ENCODE results near the gene NEUROD1. TPM values are rescaled to one million over a fixed set of nuclear protein-coding genes. Genes with fewer than 3 reads are reported as not detected.
"Not testable (repeated sequence)": the region's sequence is repeated elsewhere in the genome, so short reads cannot be mapped to it uniquely, and the experiment has no call there.

Gene NEUROD1
- not detected for polyA plus RNA-seq

GRCh38 chr2:181680055-181680936 lies at the start of gene NEUROD1:
TSS of gene NEUROD1 (minus strand) at chr2:181680517. CDS start at chr2:181678860, 1,657 bp downstream.
- Mint-ChIP-seq H3K36me3 (peaks cover 2% of the 10 kb centered on the region), H3K27me3 (peaks cover 64% of the 10 kb centered on the region), H3K4me1 (peaks cover 21 to 42% (median 31%) of the 10 kb centered on the region in 3 donors), H3K27ac (peak within 1 kb of the TSS; percentile 68 to 81 (median 73)), H3K4me3 (peak within 1 kb of the TSS; percentile 55 to 88 (median 57)), H3K9me3 (peaks cover 0 to 12% (median 3%) of the 10 kb centered on the region in 3 donors)

- H3K4me3 Mint-ChIP-seq: no peak overlapping the region
- no peaks in the 10 kb centered on the region for H3K36me3 Mint-ChIP-seq
- H3K4me1 Mint-ChIP-seq: peaks cover 0 to 1% (median 1%) of the 10 kb centered on the region in 3 donors
- no peak overlapping the region for H3K27ac Mint-ChIP-seq
- peaks cover 15% of the 10 kb centered on the region for H3K27me3 Mint-ChIP-seq
- peaks cover 0 to 3% (median 0%) of the 10 kb centered on the region in 3 donors for H3K9me3 Mint-ChIP-seq
Observed at GRCh38 chr2:181725476-181725875, 45.2 kb upstream of the NEUROD1 start.

GRCh38 chr2:181724662-181725061 lies 44.3 kb upstream of the NEUROD1 start:
- Mint-ChIP-seq H3K4me1 (peaks cover 0 to 1% (median 1%) of the 10 kb centered on the region in 3 donors), H3K27me3 (peaks cover 12% of the 10 kb centered on the region), H3K9me3 (peaks cover 0 to 3% (median 0%) of the 10 kb centered on the region in 3 donors), H3K27ac (no peak overlapping the region), H3K4me3 (no peak overlapping the region), H3K36me3 (no peaks in the 10 kb centered on the region)

GRCh38 chr2:181723731-181724130 lies 43.4 kb upstream of the NEUROD1 start:
- H3K4me3 Mint-ChIP-seq: no peak overlapping the region
- peaks cover 0 to 3% (median 0%) of the 10 kb centered on the region in 3 donors for H3K9me3 Mint-ChIP-seq
- peaks cover 0 to 1% (median 1%) of the 10 kb centered on the region in 3 donors for H3K4me1 Mint-ChIP-seq
- H3K36me3 Mint-ChIP-seq: no peaks in the 10 kb centered on the region
- H3K27ac Mint-ChIP-seq: no peak overlapping the region
- H3K27me3 Mint-ChIP-seq: peaks cover 12% of the 10 kb centered on the region

- no peak overlapping the region for H3K4me3 Mint-ChIP-seq
- H3K36me3 Mint-ChIP-seq: no peaks in the 10 kb centered on the region
- no peaks in the 10 kb centered on the region for H3K27me3 Mint-ChIP-seq
- no peak overlapping the region for H3K27ac Mint-ChIP-seq
- H3K9me3 Mint-ChIP-seq: no peaks in the 10 kb centered on the region
- H3K4me1 Mint-ChIP-seq: no peaks in the 10 kb centered on the region
Observed at GRCh38 chr2:181715033-181715630, 34.8 kb upstream of the NEUROD1 start.

GRCh38 chr2:181711051-181711450 lies 30.7 kb upstream of the NEUROD1 start:
- H3K4me1 Mint-ChIP-seq, H3K36me3 Mint-ChIP-seq, H3K9me3 Mint-ChIP-seq, H3K27ac Mint-ChIP-seq, H3K4me3 Mint-ChIP-seq, H3K27me3 Mint-ChIP-seq: not testable (repeated sequence)

GRCh38 chr2:181702519-181702918 lies 22.2 kb upstream of the NEUROD1 start:
- H3K9me3 Mint-ChIP-seq, H3K4me3 Mint-ChIP-seq, H3K27me3 Mint-ChIP-seq, H3K4me1 Mint-ChIP-seq, H3K27ac Mint-ChIP-seq, H3K36me3 Mint-ChIP-seq: not testable (repeated sequence)

- no peak overlapping the region for H3K4me3 Mint-ChIP-seq
Observed at GRCh38 chr2:181698223-181698622, 17.9 kb upstream of the NEUROD1 start.

GRCh38 chr2:181697571-181697970 lies 17.3 kb upstream of the NEUROD1 start:
- Mint-ChIP-seq H3K4me1 (peaks cover 0 to 3% (median 3%) of the 10 kb centered on the region in 3 donors), H3K36me3 (peaks cover 2% of the 10 kb centered on the region), H3K9me3 (peaks cover 0 to 3% (median 0%) of the 10 kb centered on the region in 3 donors), H3K27me3 (peaks cover 5% of the 10 kb centered on the region), H3K4me3 (no peak overlapping the region), H3K27ac (no peak overlapping the region)

More at GRCh38 chr2:181698223-181698622, 17.9 kb upstream of the NEUROD1 start:
- peaks cover 5% of the 10 kb centered on the region for H3K27me3 Mint-ChIP-seq
- H3K27ac Mint-ChIP-seq: no peak overlapping the region
- H3K4me1 Mint-ChIP-seq: peaks cover 0 to 3% (median 3%) of the 10 kb centered on the region in 3 donors
- H3K36me3 Mint-ChIP-seq: peaks cover 2% of the 10 kb centered on the region
- peaks cover 1 to 9% (median 4%) of the 10 kb centered on the region in 3 donors for H3K9me3 Mint-ChIP-seq

- H3K4me1 Mint-ChIP-seq: peaks cover 0 to 3% (median 3%) of the 10 kb centered on the region in 3 donors
Observed at GRCh38 chr2:181697126-181697525, 16.8 kb upstream of the NEUROD1 start.

GRCh38 chr2:181694271-181694670 lies 14.0 kb upstream of the NEUROD1 start:
- Mint-ChIP-seq H3K9me3 (no peaks in the 10 kb centered on the region), H3K27ac (no peak overlapping the region), H3K27me3 (peaks cover 9% of the 10 kb centered on the region), H3K4me3 (no peak overlapping the region), H3K4me1 (peaks cover 0 to 3% (median 3%) of the 10 kb centered on the region in 3 donors), H3K36me3 (peaks cover 2% of the 10 kb centered on the region)

More at GRCh38 chr2:181697126-181697525, 16.8 kb upstream of the NEUROD1 start:
- peaks cover 2% of the 10 kb centered on the region for H3K36me3 Mint-ChIP-seq
- no peak overlapping the region for H3K4me3 Mint-ChIP-seq
- no peaks in the 10 kb centered on the region for H3K9me3 Mint-ChIP-seq
- H3K27ac Mint-ChIP-seq: no peak overlapping the region
- H3K27me3 Mint-ChIP-seq: peaks cover 5% of the 10 kb centered on the region

- Mint-ChIP-seq H3K9me3 (no peaks in the 10 kb centered on the region), H3K27me3 (peaks cover 26% of the 10 kb centered on the region), H3K4me3 (no peak overlapping the region), H3K27ac (no peak overlapping the region), H3K36me3 (no peaks in the 10 kb centered on the region), H3K4me1 (peaks cover 2 to 14% (median 5%) of the 10 kb centered on the region in 3 donors)
Observed at GRCh38 chr2:181690860-181691259, 10.5 kb upstream of the NEUROD1 start.

- Mint-ChIP-seq H3K4me3 (peak overlapping the region in 2 of 4 donors; percentile 1 to 24), H3K9me3 (peaks cover 0 to 3% (median 3%) of the 10 kb centered on the region in 3 donors), H3K27me3 (peaks cover 57% of the 10 kb centered on the region)
Observed at GRCh38 chr2:181686576-181687185, 6.4 kb upstream of the NEUROD1 start.

GRCh38 chr2:181685150-181685688 lies 4.9 kb upstream of the NEUROD1 start:
- Mint-ChIP-seq H3K27me3 (peaks cover 71% of the 10 kb centered on the region), H3K4me1 (peaks cover 24 to 38% (median 34%) of the 10 kb centered on the region in 3 donors), H3K9me3 (peaks cover 0 to 3% (median 3%) of the 10 kb centered on the region in 3 donors), H3K36me3 (peaks cover 2% of the 10 kb centered on the region), H3K4me3 (peak overlapping the region in 2 of 4 donors; percentile 28 to 81), H3K27ac (peak overlapping the region in 1 of 3 donors; percentile 81)

More at GRCh38 chr2:181686576-181687185, 6.4 kb upstream of the NEUROD1 start:
- Mint-ChIP-seq H3K27ac (peak overlapping the region in 2 of 3 donors; percentile 56 to 91), H3K4me1 (peaks cover 19 to 31% (median 27%) of the 10 kb centered on the region in 3 donors), H3K36me3 (peaks cover 2% of the 10 kb centered on the region)

Data from IgD-negative memory B cell (primary cell).